H1 (cell line): Measurements from ENCODE around the gene FGF12. TPM values are rescaled to one million over a fixed set of nuclear protein-coding genes. Genes with fewer than 3 reads are reported as not detected.

Experiments used
- CTCF ChIA-PET: fragments of 300-600 bp; sonication (Branson Sonifier 250); formaldehyde crosslinking; loops from one replicate; lab custom pipeline; 2021; ENCODE audit not compliant: partially characterized antibody; lab: Charles Lee
- POLR2A ChIA-PET: fragments of 300-600 bp; sonication (Branson Sonifier 250); formaldehyde crosslinking; loops from one replicate; lab custom pipeline; 2021; ENCODE audit warnings: inconsistent platforms; ENCODE audit not compliant: partially characterized antibody; lab: Charles Lee
- DNase-seq, 2 experiments: peaks; one replicate each; pipeline versions ENCODE4 v3.0.0 to v3.0.0-alpha.2; 2010 to 2022; ENCODE audit warnings: low spot score in 2 of 2, low read depth in 1 of 2, mixed read lengths in 1 of 2
- FAIRE-seq: peaks from 2 replicates; lab custom pipeline; 2011; peaks lifted over from hg19 to GRCh38; lab: Jason Lieb, UNC
- H2AFZ ChIP-seq: 2 replicates; pipeline ENCODE4 v1.8.1; 2012; ENCODE audit warnings: low read length, inconsistent platforms
- H2AK5ac ChIP-seq: 2 replicates; pipeline ENCODE4 v1.6.1; 2013; ENCODE audit warnings: low read depth, low read length
- H2BK120ac ChIP-seq: replicated peaks from 2 replicates; pipeline ENCODE3; 2013; ENCODE audit warnings: low read depth, low read length, inconsistent platforms
- H2BK12ac ChIP-seq: 2 replicates; pipeline ENCODE4 v1.6.1; 2013; ENCODE audit warnings: low read depth, low read length
- H2BK15ac ChIP-seq: 2 replicates; pipeline ENCODE4 v1.6.1; 2013; ENCODE audit warnings: low read length
- H2BK20ac ChIP-seq: 2 replicates; pipeline ENCODE4 v1.6.1; 2013; ENCODE audit warnings: low read length
- H2BK5ac ChIP-seq: 2 replicates; pipeline ENCODE4 v1.6.1; 2013; ENCODE audit warnings: low read depth, low read length
- H3K14ac ChIP-seq: 2 replicates; pipeline ENCODE4 v1.6.1; 2013; ENCODE audit warnings: inconsistent platforms; ENCODE audit not compliant: insufficient read length
- H3K18ac ChIP-seq: 2 replicates; pipeline ENCODE4 v1.6.1; 2013; ENCODE audit warnings: low read length; ENCODE audit errors: extremely low read depth
- H3K23ac ChIP-seq: 2 replicates; pipeline ENCODE4 v1.6.1; 2013; ENCODE audit warnings: inconsistent platforms; ENCODE audit not compliant: insufficient read length
- H3K23me2 ChIP-seq: 2 replicates; pipeline ENCODE4 v1.6.1; 2013; ENCODE audit warnings: low read depth, low read length
- H3K27ac ChIP-seq: 2 replicates; pipeline ENCODE4 v1.6.1; 2011; ENCODE audit warnings: low read depth, low read length, inconsistent platforms
- H3K27me3 ChIP-seq, 4 experiments: replicated peaks in 1 of 4; 1 replicate in 1 of 4; 2 replicates in 3 of 4; pipeline versions ENCODE4 v1.6.1 to v1.8.1; 2011 to 2013; ENCODE audit warnings: low read length in 3 of 4, mild to moderate bottlenecking in 3 of 4, inconsistent platforms in 2 of 4, mixed read lengths in 2 of 4, moderate library complexity in 1 of 4; ENCODE audit not compliant: control insufficient read depth in 3 of 4, insufficient read depth in 3 of 4; ENCODE audit errors: extremely low read depth in 1 of 4
- H3K36me3 ChIP-seq, 4 experiments: 2 replicates each; pipeline versions ENCODE4 v1.6.1 to v1.8.1; 2011 to 2013; ENCODE audit warnings: mild to moderate bottlenecking in 4 of 4, low read length in 3 of 4, moderate library complexity in 2 of 4, control low read depth in 1 of 4, inconsistent platforms in 1 of 4; ENCODE audit not compliant: insufficient read depth in 4 of 4, control insufficient read depth in 2 of 4
- H3K4ac ChIP-seq: replicated peaks from 2 replicates; pipeline ENCODE3; 2013; ENCODE audit warnings: low read length, low read depth, mixed read lengths, inconsistent platforms; ENCODE audit not compliant: insufficient read length
- H3K4me1 ChIP-seq, 4 experiments: replicated peaks in 1 of 4; 1 replicate in 1 of 4; 2 replicates in 3 of 4; pipeline versions ENCODE4 v1.6.1 to v1.8.1; 2011 to 2013; ENCODE audit warnings: low read length in 3 of 4, inconsistent platforms in 2 of 4, mixed read lengths in 1 of 4; ENCODE audit not compliant: insufficient read depth in 4 of 4, control insufficient read depth in 3 of 4
- H3K4me2 ChIP-seq, 2 experiments: 2 replicates each; pipeline versions ENCODE4 v1.6.1 to v1.8.1; 2011 to 2013; ENCODE audit warnings: low read depth in 2 of 2, low read length in 2 of 2, control low read depth in 1 of 2, inconsistent platforms in 1 of 2, mild to moderate bottlenecking in 1 of 2; ENCODE audit not compliant: insufficient read depth in 1 of 2
- H3K4me3 ChIP-seq, 4 experiments: fragments of 200-600, 300-600 bp in 1 of 4; sonication (generic), shearing (Covaris generic), sonication (Bioruptor Twin) in 1 of 4; 2 replicates each; pipeline versions ENCODE4 v1.5.1 to v1.8.1; 2011 to 2016; ENCODE audit warnings: low read length in 4 of 4, low read depth in 3 of 4, control low read depth in 2 of 4, inconsistent platforms in 2 of 4, mild to moderate bottlenecking in 2 of 4, mixed read lengths in 1 of 4, moderate library complexity in 1 of 4; ENCODE audit not compliant: insufficient read depth in 2 of 4; ENCODE audit errors: extremely low read depth in 1 of 4
- H3K56ac ChIP-seq: replicated peaks from 2 replicates; pipeline ENCODE3; 2013; ENCODE audit warnings: low read depth, mild to moderate bottlenecking, mixed read lengths, low read length, inconsistent platforms; ENCODE audit not compliant: insufficient read length
- H3K79me1 ChIP-seq: 2 replicates; pipeline ENCODE4 v1.6.1; 2013; ENCODE audit warnings: low read depth, low read length, control low read depth
- H3K79me2 ChIP-seq, 2 experiments: 2 replicates each; pipeline versions ENCODE4 v1.6.1 to v1.8.1; 2012 to 2013; ENCODE audit warnings: low read length in 2 of 2, mild to moderate bottlenecking in 2 of 2, inconsistent platforms in 1 of 2; ENCODE audit not compliant: insufficient read depth in 2 of 2, control insufficient read depth in 1 of 2
- H3K9ac ChIP-seq, 4 experiments: replicated peaks in 1 of 4; 1 replicate in 1 of 4; 2 replicates in 3 of 4; pipeline versions ENCODE4 v1.6.1 to v1.8.1; 2011 to 2013; ENCODE audit warnings: low read depth in 3 of 4, low read length in 3 of 4, control low read depth in 2 of 4, mild to moderate bottlenecking in 2 of 4, moderate library complexity in 2 of 4, inconsistent platforms in 1 of 4; ENCODE audit errors: extremely low read depth in 1 of 4
- H3K9me3 ChIP-seq, 2 experiments: 2 replicates each; pipeline versions ENCODE4 v1.6.1 to v1.8.1; 2012 to 2013; ENCODE audit warnings: mild to moderate bottlenecking in 2 of 2, moderate library complexity in 2 of 2, control low read depth in 1 of 2, inconsistent platforms in 1 of 2, low read depth in 1 of 2, low read length in 1 of 2, mixed read lengths in 1 of 2; ENCODE audit not compliant: insufficient read depth in 2 of 2
- H4K20me1 ChIP-seq, 2 experiments: replicated peaks in 1 of 2; 2 replicates each; pipeline versions ENCODE3 to v1.8.1; 2011 to 2013; ENCODE audit warnings: inconsistent platforms in 2 of 2, low read length in 2 of 2, mild to moderate bottlenecking in 1 of 2; ENCODE audit not compliant: insufficient read depth in 2 of 2, control insufficient read depth in 1 of 2
- H4K5ac ChIP-seq: 2 replicates; pipeline ENCODE4 v1.6.1; 2013; ENCODE audit warnings: low read length, low read depth, mixed read lengths, inconsistent platforms; ENCODE audit not compliant: insufficient read length
- H4K8ac ChIP-seq: 2 replicates; pipeline ENCODE4 v1.8.0; 2013; ENCODE audit warnings: mild to moderate bottlenecking, moderate library complexity, low read length, inconsistent platforms; ENCODE audit not compliant: insufficient read depth; ENCODE audit errors: extremely low read depth
- H4K91ac ChIP-seq: replicated peaks from 2 replicates; pipeline ENCODE3; 2013; ENCODE audit warnings: low read length, mixed read lengths, inconsistent platforms; ENCODE audit not compliant: insufficient read length
- BACH1 ChIP-seq: IDR thresholded peaks from 2 replicates; pipeline ENCODE4 v1.6.1; 2012; ENCODE audit warnings: low read length, improper control_type of control experiment
- BCL11A ChIP-seq, 2 experiments: IDR thresholded peaks; one replicate each; pipeline ENCODE4 v1.6.1; 2011; ENCODE audit warnings: low read depth in 2 of 2, low read length in 2 of 2, mild to moderate bottlenecking in 2 of 2
- CHD1 ChIP-seq: IDR thresholded peaks from 2 replicates; pipeline ENCODE4 v1.6.1; 2012; ENCODE audit warnings: low read depth, low read length, improper control_type of control experiment
- KDM1A ChIP-seq: fragments of 200-600, 300-600 bp; sonication (generic); IDR thresholded peaks from 2 replicates; pipeline ENCODE4 v1.7.1; 2016; ENCODE audit warnings: mild to moderate bottlenecking, low read length, borderline replicate concordance
- PHF8 ChIP-seq: fragments of 200-600 bp; sonication (generic); conservative IDR thresholded peaks from 2 replicates; pipeline ENCODE4 v1.7.1; 2012; ENCODE audit warnings: low read depth, mild to moderate bottlenecking, inconsistent platforms, low read length, moderate library complexity
- SIX5 ChIP-seq: IDR thresholded peaks from 2 replicates; pipeline ENCODE4 v1.6.1; 2011; ENCODE audit warnings: mild to moderate bottlenecking, low read depth, low read length
- TEAD4 ChIP-seq: IDR thresholded peaks from 2 replicates; pipeline ENCODE4 v1.6.1; 2012; ENCODE audit warnings: low read depth, low read length, inconsistent platforms, mixed read lengths
- ZNF274 ChIP-seq: IDR thresholded peaks from 2 replicates; pipeline ENCODE4 v1.7.0; 2012; ENCODE audit warnings: low read length, borderline replicate concordance; ENCODE audit errors: extremely low read depth
- WGBS, 2 experiments: shearing (Covaris generic) in 1 of 2; methylation state at CpG; one replicate each; pipeline versions ENCODE4 v1.1.6 to v1.1.7; 2013 to 2015; ENCODE audit warnings: low lambda C conversion rate in 2 of 2, mixed read lengths in 2 of 2, inconsistent platforms in 1 of 2, low coverage in 1 of 2, missing lambda C conversion rate in 1 of 2; ENCODE audit not compliant: insufficient replicate concordance in 2 of 2, insufficient coverage in 1 of 2, insufficient read length in 1 of 2; ENCODE audit errors: extremely low coverage in 1 of 2, missing lambda C conversion rate in 1 of 2; 5-methylcytosine and 5-hydroxymethylcytosine counted together
- polyA plus RNA-seq, 7 experiments: library from polyadenylated mRNA; depleted of rRNA in 3 of 7; stranded (reverse) in 5 of 7; unstranded in 2 of 7; fragments of >200 nt in 5 of 7; fragments of 200-250 nt in 2 of 7; gene quantifications; 1 replicate in 5 of 7; 2 replicates in 1 of 7; 4 replicates in 1 of 7; pipeline versions ENCODE4 v1.2.1 to v1.2.3, GENCODE V29; 2011 to 2013; ENCODE audit warnings: missing spikeins in 2 of 7, mixed read lengths in 2 of 7
- total RNA-seq: library from RNA; stranded (reverse); fragmentation: NEBNext Ultra II Directional; extraction: Animal tissue kit (Norgen Biotek cat#: 25700); gene quantifications from 2 replicates; pipeline ENCODE4 v1.2.1, GENCODE V29; 2021

FGF12 gene
- total and polyA plus RNA-seq, 2 of the 8 experiments (the other 6 are each of a cell fraction or from before 2014, with no cell fraction given) = 4.1 to 16.6 TPM

- no peak overlapping the region for H3K4me2 ChIP-seq
- H3K9ac ChIP-seq = no peak overlapping the region
- H2AFZ ChIP-seq = no peak overlapping the region
- H3K4me3 ChIP-seq = no peak overlapping the region
- ChIA-PET POLR2A (no interaction called here), CTCF (interaction anchor here (0.7 to 1.4 kb wide), 2 partner anchors 57 to 1115 kb away, joined by 4 to 5 read pairs; no protein-coding TSS in a partner anchor)
- no peak overlapping the region for H3K56ac ChIP-seq
- H3K79me1 ChIP-seq = no peaks in the 10 kb centered on the region; the same call in 1 of the 2 replicates
- no peak overlapping the region for H2BK120ac ChIP-seq
- no peak overlapping the region for H2BK20ac ChIP-seq
- no peak overlapping the region for H3K18ac ChIP-seq
- no peak overlapping the region for H2BK12ac ChIP-seq
- H3K27ac ChIP-seq = no peak overlapping the region
- H2AK5ac ChIP-seq = no peak overlapping the region
- H4K8ac ChIP-seq = no peak overlapping the region
- H3K9me3 ChIP-seq = no peaks in the 10 kb centered on the region
- FAIRE-seq (no peak), DNase-seq (no peak)
- H3K36me3 ChIP-seq = no peaks in the 10 kb centered on the region
- no peaks in the 10 kb centered on the region for H3K27me3 ChIP-seq
- H3K14ac ChIP-seq = no peak overlapping the region
- no peaks in the 10 kb centered on the region for H3K23me2 ChIP-seq
- 79% methylated on average over 6 of the region's 7 CpGs; no CpG with 5 or more reads in 1 of the 2 experiments for WGBS, 2 experiments
- no peak overlapping the region for H3K4ac ChIP-seq
- no peak overlapping the region for H2BK5ac ChIP-seq
- no peaks in the 10 kb centered on the region for H4K20me1 ChIP-seq
- H3K79me2 ChIP-seq = no peaks in the 10 kb centered on the region
- H2BK15ac ChIP-seq = no peak overlapping the region
- H4K5ac ChIP-seq = no peak overlapping the region
- peaks cover 0 to under 1% (median 0%) of the 10 kb centered on the region in 4 experiments; a peak in 1 of 7 replicates for H3K4me1 ChIP-seq
- H3K23ac ChIP-seq = no peak overlapping the region
- TF ChIP-seq SIX5 (no peak), CHD1 (no peak), BCL11A (IDR thresholded peaks at IDR 0.05; ENCODE audit: low read depth in 2 of 2, low read length in 2 of 2) (no peak), PHF8 (no peak), ZNF274 (no peak), BACH1 (peak; percentile 58; the same call in 1 of the 2 replicates), TEAD4 (no peak), KDM1A (no peak)
- H4K91ac ChIP-seq = no peak overlapping the region
These were observed 361.8 kb downstream of the FGF12 start for GRCh38 chr3:192365571-192365970.
